T1000 (cell line): ENCODE results near the gene C14orf119.

ENCODE experiments used
- DNase-seq: peaks from one replicate; lab custom pipeline; 2025; ENCODE audit warnings: mixed read lengths; lab: John Stamatoyannopoulos, UW

C14orf119 gene

GRCh38 chr14:23126548-23127278 lies 31.4 kb downstream of the C14orf119 start:
- no peak for DNase-seq

GRCh38 chr14:23127861-23128260 lies 32.6 kb downstream of the C14orf119 start:
- DNase-seq: no peak

GRCh38 chr14:23128969-23129758 lies 33.9 kb downstream of the C14orf119 start:
- DNase-seq: no peak

- DNase-seq: no peak
Observed at GRCh38 chr14:23129759-23130316, 34.5 kb downstream of the C14orf119 start.

- no peak for DNase-seq
Observed at GRCh38 chr14:23130871-23131270, 35.6 kb downstream of the C14orf119 start.

GRCh38 chr14:23131482-23131881 lies 36.2 kb downstream of the C14orf119 start:
- no peak for DNase-seq

- no peak for DNase-seq
Observed at GRCh38 chr14:23132970-23133369, 37.7 kb downstream of the C14orf119 start.

GRCh38 chr14:23136566-23137133 lies 41.3 kb downstream of the C14orf119 start:
- no peak for DNase-seq

GRCh38 chr14:23137192-23137812 lies 42.0 kb downstream of the C14orf119 start:
- DNase-seq: no peak

GRCh38 chr14:23137813-23138535 lies 42.7 kb downstream of the C14orf119 start:
- no peak for DNase-seq

- DNase-seq: no peak
Observed at GRCh38 chr14:23139874-23140273, 44.6 kb downstream of the C14orf119 start.

GRCh38 chr14:23140371-23140770 lies 45.1 kb downstream of the C14orf119 start:
- DNase-seq: no peak

GRCh38 chr14:23141706-23142444 lies 46.6 kb downstream of the C14orf119 start:
- DNase-seq: peak; percentile 69

- DNase-seq: no peak
Observed at GRCh38 chr14:23142826-23143225, 47.5 kb downstream of the C14orf119 start.

- DNase-seq: no peak
Observed at GRCh38 chr14:23143911-23144310, 48.6 kb downstream of the C14orf119 start.

GRCh38 chr14:23145794-23146350 lies 50.6 kb downstream of the C14orf119 start:
- no peak for DNase-seq

- no peak for DNase-seq
Observed at GRCh38 chr14:23146351-23146910, 51.1 kb downstream of the C14orf119 start.

- DNase-seq: no peak
Observed at GRCh38 chr14:23146980-23147379, 51.7 kb downstream of the C14orf119 start.

GRCh38 chr14:23147676-23148075 lies 52.4 kb downstream of the C14orf119 start:
- DNase-seq: no peak

- no peak for DNase-seq
Observed at GRCh38 chr14:23148591-23149249, 53.4 kb downstream of the C14orf119 start.
